Activated T-helper 2 cell treated with anti-CD3 and anti-CD28 coated beads, Interferon-gamma antibody, Interleukin-2, Interleukin-4, amounts not matched to agents 10 μg/mL and 5 μg/mL and 100 μg/mL, durations not matched to agents 14 hours and 24 hours and 36 hours (primary cell): ENCODE results near the gene PDE4D. TPM values are rescaled to one million over a fixed set of nuclear protein-coding genes. Genes with fewer than 3 reads are reported as not detected.
"Not testable (repeated sequence)": the region's sequence is repeated elsewhere in the genome, so short reads cannot be mapped to it uniquely, and the experiment has no call there.

Experiments
- DNase-seq: peaks from one replicate; pipeline ENCODE4 v3.0.0; 2021; ENCODE audit warnings: low spot score
- H3K27ac Mint-ChIP-seq: one replicate; pipeline ENCODE4 v1.8.0; 2021; ENCODE audit warnings: mixed read lengths
- H3K27me3 Mint-ChIP-seq: one replicate; pipeline ENCODE4 v1.8.0; 2021; ENCODE audit warnings: low read depth, mixed read lengths
- H3K36me3 Mint-ChIP-seq: one replicate; pipeline ENCODE4 v1.8.0; 2021; ENCODE audit warnings: low read depth, mixed read lengths
- H3K4me1 Mint-ChIP-seq: one replicate; pipeline ENCODE4 v1.8.0; 2021; ENCODE audit warnings: low read depth, mixed read lengths
- H3K4me3 Mint-ChIP-seq: one replicate; pipeline ENCODE4 v1.8.0; 2021; ENCODE audit warnings: low read depth, mild to moderate bottlenecking, moderate library complexity, mixed read lengths
- H3K9me3 Mint-ChIP-seq: one replicate; pipeline ENCODE4 v1.8.0; 2021; ENCODE audit warnings: mixed read lengths
- intact Hi-C: fragments of 100-400 bp; cut with micrococcal nuclease; formaldehyde crosslinking; loops from one replicate; pipeline ENCODE4 v1.15.1; 2023
- total RNA-seq: library from RNA; stranded (reverse); gene quantifications from 2 replicates; pipeline ENCODE4 v1.2.3, GENCODE V29; 2022

Gene PDE4D
- total RNA-seq, 1 donor from 2014 or later, result 102 TPM

- no peak overlapping the region for H3K4me3 Mint-ChIP-seq
- intact Hi-C loops, result no loop called here
- no peaks in the 10 kb centered on the region for H3K4me1 Mint-ChIP-seq
- DNase-seq, result no peak
- H3K9me3 Mint-ChIP-seq, result no peaks in the 10 kb centered on the region
- H3K27ac Mint-ChIP-seq, result no peak overlapping the region
- H3K36me3 Mint-ChIP-seq, result no peaks in the 10 kb centered on the region
- peaks cover 1% of the 10 kb centered on the region for H3K27me3 Mint-ChIP-seq
These were observed 199.8 kb downstream of the PDE4D start for GRCh38 chr5:59693492-59694309.

GRCh38 chr5:59685793-59686192 is 207.7 kb downstream of the PDE4D start:
- H3K9me3 Mint-ChIP-seq, result no peaks in the 10 kb centered on the region
- intact Hi-C loops, result no loop called here
- DNase-seq, result no peak
- H3K36me3 Mint-ChIP-seq, result no peaks in the 10 kb centered on the region
- H3K27ac Mint-ChIP-seq, result no peak overlapping the region
- H3K27me3 Mint-ChIP-seq, result peaks cover 7% of the 10 kb centered on the region
- H3K4me1 Mint-ChIP-seq, result peaks cover 10% of the 10 kb centered on the region
- no peak overlapping the region for H3K4me3 Mint-ChIP-seq

- no peak for DNase-seq
- Mint-ChIP-seq H3K4me1 (peaks cover 10% of the 10 kb centered on the region), H3K36me3 (no peaks in the 10 kb centered on the region), H3K9me3 (no peaks in the 10 kb centered on the region), H3K27me3 (peaks cover 7% of the 10 kb centered on the region), H3K4me3 (no peak overlapping the region), H3K27ac (no peak overlapping the region)
- intact Hi-C loops, result no loop called here
These were observed 208.4 kb downstream of the PDE4D start for GRCh38 chr5:59685191-59685530.

- intact Hi-C loops, result no loop called here
- Mint-ChIP-seq H3K4me3 (no peak overlapping the region), H3K27me3 (peaks cover 7% of the 10 kb centered on the region), H3K9me3 (no peaks in the 10 kb centered on the region), H3K27ac (no peak overlapping the region), H3K4me1 (peaks cover 10% of the 10 kb centered on the region), H3K36me3 (no peaks in the 10 kb centered on the region)
- no peak for DNase-seq
These were observed 208.9 kb downstream of the PDE4D start for GRCh38 chr5:59684388-59685190.

- Mint-ChIP-seq H3K27ac (no peak overlapping the region), H3K4me3 (no peak overlapping the region), H3K9me3 (no peaks in the 10 kb centered on the region), H3K36me3 (no peaks in the 10 kb centered on the region), H3K4me1 (peaks cover 10% of the 10 kb centered on the region), H3K27me3 (peaks cover 7% of the 10 kb centered on the region)
- no peak for DNase-seq
- intact Hi-C loops, result no loop called here
These were observed 210.2 kb downstream of the PDE4D start for GRCh38 chr5:59683311-59683710.

GRCh38 chr5:59682542-59682941 is 211.0 kb downstream of the PDE4D start:
- Mint-ChIP-seq H3K4me1 (peaks cover 10% of the 10 kb centered on the region), H3K4me3 (no peak overlapping the region), H3K36me3 (no peaks in the 10 kb centered on the region), H3K27me3 (peaks cover 7% of the 10 kb centered on the region), H3K9me3 (no peaks in the 10 kb centered on the region), H3K27ac (no peak overlapping the region)
- intact Hi-C loops, result no loop called here
- no peak for DNase-seq

- Mint-ChIP-seq H3K9me3 (no peaks in the 10 kb centered on the region), H3K27ac (no peak overlapping the region), H3K4me1 (peaks cover under 1% of the 10 kb centered on the region), H3K4me3 (no peak overlapping the region), H3K36me3 (no peaks in the 10 kb centered on the region), H3K27me3 (peaks cover 5% of the 10 kb centered on the region)
- intact Hi-C loops, result no loop called here
- DNase-seq, result no peak
These were observed 214.6 kb downstream of the PDE4D start for GRCh38 chr5:59678943-59679342.

GRCh38 chr5:59674763-59675162 is 218.8 kb downstream of the PDE4D start:
- Mint-ChIP-seq H3K4me3 (no peak overlapping the region), H3K9me3 (no peaks in the 10 kb centered on the region), H3K27me3 (peaks cover 4% of the 10 kb centered on the region), H3K36me3 (no peaks in the 10 kb centered on the region), H3K4me1 (no peaks in the 10 kb centered on the region), H3K27ac (no peak overlapping the region)
- intact Hi-C loops, result loop anchor here (5.0 kb wide), 1 partner anchor 123 kb away; no protein-coding TSS in a partner anchor
- DNase-seq, result no peak

GRCh38 chr5:59673438-59674058 is 220.0 kb downstream of the PDE4D start:
- intact Hi-C loops, result loop anchor here (1.0 to 5.0 kb wide), 4 partner anchors 124 to 485 kb away; no protein-coding TSS in a partner anchor
- H3K27me3 Mint-ChIP-seq, result peaks cover 4% of the 10 kb centered on the region
- H3K27ac Mint-ChIP-seq, result no peak overlapping the region

GRCh38 chr5:59666440-59667068 is 227.0 kb downstream of the PDE4D start:
- Mint-ChIP-seq H3K4me1 (peaks cover 6% of the 10 kb centered on the region), H3K36me3 (no peaks in the 10 kb centered on the region), H3K27ac (no peak overlapping the region), H3K9me3 (no peaks in the 10 kb centered on the region), H3K4me3 (no peak overlapping the region), H3K27me3 (peaks cover 6% of the 10 kb centered on the region)
- intact Hi-C loops, result no loop called here
- DNase-seq, result no peak

More at GRCh38 chr5:59673438-59674058, 220.0 kb downstream of the PDE4D start:
- Mint-ChIP-seq H3K36me3 (no peaks in the 10 kb centered on the region), H3K4me1 (no peaks in the 10 kb centered on the region), H3K9me3 (no peaks in the 10 kb centered on the region), H3K4me3 (no peak overlapping the region)
- no peak for DNase-seq

- H3K27ac Mint-ChIP-seq, H3K27me3 Mint-ChIP-seq, H3K9me3 Mint-ChIP-seq, H3K36me3 Mint-ChIP-seq, H3K4me1 Mint-ChIP-seq, intact Hi-C loops, H3K4me3 Mint-ChIP-seq, DNase-seq: not testable (repeated sequence)
These were observed 227.7 kb downstream of the PDE4D start for GRCh38 chr5:59665832-59666203.

- H3K4me1 Mint-ChIP-seq, result peaks cover 6% of the 10 kb centered on the region
- no peaks in the 10 kb centered on the region for H3K9me3 Mint-ChIP-seq
- H3K27me3 Mint-ChIP-seq, result peaks cover 6% of the 10 kb centered on the region
- intact Hi-C loops, result no loop called here
- H3K27ac Mint-ChIP-seq, result no peak overlapping the region
- no peak for DNase-seq
- H3K36me3 Mint-ChIP-seq, result no peaks in the 10 kb centered on the region
- no peak overlapping the region for H3K4me3 Mint-ChIP-seq
These were observed 228.3 kb downstream of the PDE4D start for GRCh38 chr5:59665086-59665831.
